GM12875 (cell line): ENCODE measurements around the gene OR52M1.

Experiments used
- H3K4me3 ChIP-seq: one replicate; pipeline ENCODE4 v1.5.1; 2011; ENCODE audit warnings: low read depth, low read length, control low read depth
- CTCF ChIP-seq: IDR thresholded peaks from 2 replicates; pipeline ENCODE4 v1.5.1; 2011; ENCODE audit warnings: low read depth, mild to moderate bottlenecking, control low read depth, inconsistent platforms, low read length, moderate library complexity, borderline replicate concordance; ENCODE audit not compliant: insufficient read depth

The OR52M1 gene

GRCh38 chr11:4589017-4589416 lies 44.0 kb downstream of the OR52M1 start:
- no peak for TF ChIP-seq CTCF

GRCh38 chr11:4593739-4594138 lies 48.7 kb downstream of the OR52M1 start, which contains the start of gene OR52I1:
OR52I1 (plus strand) TSS chr11:4594039; CDS start chr11:4594039, 0 bp downstream.
- H3K4me3 ChIP-seq: no peak within 1 kb of the TSS
- no peak for TF ChIP-seq CTCF

More at GRCh38 chr11:4589017-4589416, 44.0 kb downstream of the OR52M1 start:
- no peak overlapping the region for H3K4me3 ChIP-seq
